ENCODE measurements around the gene FAM174B.

Gene FAM174B

GRCh38 chr15:92570391-92570790 lies 85.2 kb downstream of the FAM174B start:
- DNase-seq (ENCODE audit: extremely low read depth, insufficient read length), result no peak

GRCh38 chr15:92569778-92570177 lies 85.8 kb downstream of the FAM174B start:
- Histone ChIP-seq H3K36me3 (ENCODE audit: control insufficient read depth, insufficient read depth, low read length) (no peaks in the 10 kb centered on the region), H3K27me3 (replicated peaks; ENCODE audit: control insufficient read depth, insufficient read depth, low read length) (no peaks in the 10 kb centered on the region; the same call in none of the 2 replicates), H3K4me3 (replicated peaks; ENCODE audit: low read depth, low read length) (no peak overlapping the region)
- TF ChIP-seq CTCF (IDR thresholded peaks at IDR 0.05; ENCODE audit: insufficient read depth, low read length, poor library complexity, severe bottlenecking), result no peak
- no peak for DNase-seq (ENCODE audit: extremely low read depth, insufficient read length)

More at GRCh38 chr15:92570391-92570790, 85.2 kb downstream of the FAM174B start:
- Histone ChIP-seq H3K36me3 (ENCODE audit: control insufficient read depth, insufficient read depth, low read length) (no peaks in the 10 kb centered on the region), H3K27me3 (replicated peaks; ENCODE audit: control insufficient read depth, insufficient read depth, low read length) (no peaks in the 10 kb centered on the region; the same call in none of the 2 replicates), H3K4me3 (replicated peaks; ENCODE audit: low read depth, low read length) (no peak overlapping the region)
- TF ChIP-seq CTCF (IDR thresholded peaks at IDR 0.05; ENCODE audit: insufficient read depth, low read length, poor library complexity, severe bottlenecking), result no peak
